K562 (cell line): ENCODE data around the gene EFCAB13. TPM values are rescaled to one million over a fixed set of nuclear protein-coding genes. Genes with fewer than 3 reads are reported as not detected.

Experiments
- ATAC-seq: fragments of 200-7000 bp; cut with Tn5 transposase; 3 replicates; pipeline ENCODE4 v1.9.1; 2020; ENCODE audit warnings: moderate library complexity
- BruUV-seq: library from RNA; stranded (reverse); fragments of 400-500 nt; replicated peaks from 2 replicates; lab custom pipeline; 2021; lab: Mats Ljungman, UMichigan
- CTCF ChIA-PET: fragments of 300-600 bp; formaldehyde crosslinking; extraction: SDS; loops from one replicate; lab custom pipeline; 2021; ENCODE audit warnings: low intra/inter-chr PET ratio; lab: Yijun Ruan, JAX
- POLR2A ChIA-PET: fragments of 300-600, 350-650 bp; sonication (Branson Sonifier 250); formaldehyde crosslinking; extraction: SDS; loops from one replicate; lab custom pipeline; 2021; ENCODE audit warnings: antibody characterized with exemption, inconsistent platforms; lab: Yijun Ruan, JAX
- DNase-seq, 4 experiments: peaks; one replicate each; pipeline versions ENCODE4 v3.0.0 to v3.0.0-alpha.2; 2011 to 2018; ENCODE audit warnings: low spot score in 3 of 4, mixed read lengths in 3 of 4; ENCODE audit errors: extremely low read depth in 1 of 4
- FAIRE-seq: peaks from 2 replicates; lab custom pipeline; 2011; peaks lifted over from hg19 to GRCh38; lab: Jason Lieb, UNC
- H2AFZ ChIP-seq: 2 replicates; pipeline ENCODE4 v1.6.0; 2011; ENCODE audit warnings: low read depth, low read length, control low read depth, inconsistent platforms
- H3K27ac ChIP-seq: fragments of 200-600 bp; 3 replicates; pipeline ENCODE4 v1.8.0; 2011; ENCODE audit warnings: low read depth, mild to moderate bottlenecking, control low read depth, inconsistent platforms, low read length, moderate library complexity, mixed read lengths; ENCODE audit errors: extremely low read depth
- H3K27me3 ChIP-seq, 2 experiments: fragments of 300-600 bp in 1 of 2; 2 replicates in 1 of 2; 3 replicates in 1 of 2; pipeline versions ENCODE4 v1.6.0 to v1.8.0; 2011; ENCODE audit warnings: inconsistent platforms in 2 of 2, low read length in 2 of 2, mild to moderate bottlenecking in 1 of 2, mixed read lengths in 1 of 2, moderate library complexity in 1 of 2; ENCODE audit not compliant: control insufficient read depth in 2 of 2, insufficient read depth in 2 of 2
- H3K36me3 ChIP-seq: fragments of 300-600 bp; 3 replicates; pipeline ENCODE4 v1.8.0; 2011; ENCODE audit warnings: mild to moderate bottlenecking, low read length, inconsistent platforms; ENCODE audit not compliant: control insufficient read depth, insufficient read depth
- H3K4me1 ChIP-seq, 2 experiments: fragments of 200-600 bp in 1 of 2; replicated peaks in 1 of 2; 2 replicates in 1 of 2; 3 replicates in 1 of 2; pipeline versions ENCODE4 v1.5.1 to v1.8.0; 2011; ENCODE audit warnings: inconsistent platforms in 2 of 2, low read length in 2 of 2, mild to moderate bottlenecking in 1 of 2, mixed read lengths in 1 of 2, moderate library complexity in 1 of 2; ENCODE audit not compliant: control insufficient read depth in 2 of 2, insufficient read depth in 2 of 2
- H3K4me2 ChIP-seq: 2 replicates; pipeline ENCODE4 v1.6.1; 2011; ENCODE audit warnings: low read length, control low read depth, inconsistent platforms, mixed read lengths; ENCODE audit not compliant: insufficient read depth
- H3K4me3 ChIP-seq: fragments of 200-600 bp; sonication (generic), shearing (Covaris generic); 2 replicates; pipeline ENCODE4 v1.5.1; 2016; ENCODE audit warnings: control low read depth, inconsistent platforms
- H3K79me2 ChIP-seq: fragments of 200-600 bp; 3 replicates; pipeline ENCODE4 v1.8.0; 2011; ENCODE audit warnings: low read length, inconsistent platforms; ENCODE audit not compliant: control insufficient read depth, insufficient read depth
- H3K9ac ChIP-seq, 2 experiments: 2 replicates each; pipeline versions ENCODE4 v1.6.0 to v1.6.1; 2011; ENCODE audit warnings: low read depth in 2 of 2, low read length in 2 of 2, control low read depth in 1 of 2, inconsistent platforms in 1 of 2, mild to moderate bottlenecking in 1 of 2, mixed read lengths in 1 of 2; ENCODE audit not compliant: insufficient read depth in 1 of 2
- H3K9me1 ChIP-seq: one replicate; pipeline ENCODE4 v1.6.0; 2011; ENCODE audit warnings: inconsistent platforms, mild to moderate bottlenecking, low read length, moderate library complexity; ENCODE audit not compliant: control insufficient read depth, insufficient read depth
- H3K9me3 ChIP-seq: replicated peaks from 2 replicates; pipeline ENCODE4 v1.5.1; 2011; ENCODE audit warnings: low read depth, low read length, inconsistent platforms; ENCODE audit not compliant: control insufficient read depth, insufficient read depth
- H4K20me1 ChIP-seq: replicated peaks from 2 replicates; pipeline ENCODE4 v1.6.1; 2011; ENCODE audit warnings: low read length, inconsistent platforms, mixed read lengths; ENCODE audit not compliant: control insufficient read depth, insufficient read depth
- DLX4 ChIP-seq: fragments of 250-450 bp; sonication (Bioruptor Pico); IDR thresholded peaks from 2 replicates; pipeline ENCODE4 v1.6.1; 2021; ENCODE audit warnings: mild to moderate bottlenecking
- GATA2 ChIP-seq: sonication (generic); formaldehyde crosslinking; IDR thresholded peaks from 2 replicates; pipeline ENCODE4 v1.4.0; 2020; ENCODE audit warnings: mild to moderate bottlenecking, missing genetic modification reagents
- PHTF2 ChIP-seq: fragments of 250-450 bp; sonication (Bioruptor Pico); IDR thresholded peaks from 2 replicates; pipeline ENCODE4 v1.5.0; 2021; ENCODE audit warnings: mild to moderate bottlenecking
- POLR3A ChIP-seq: IDR thresholded peaks from 2 replicates; pipeline ENCODE4 v1.6.1; 2011; ENCODE audit warnings: borderline replicate concordance, mild to moderate bottlenecking, moderate library complexity; ENCODE audit not compliant: insufficient read length, insufficient read depth; ENCODE audit errors: extremely low read depth
- ZNF165 ChIP-seq: fragments of 250-450 bp; sonication (Bioruptor Pico); IDR thresholded peaks from 2 replicates; pipeline ENCODE4 v1.4.0; 2020; ENCODE audit warnings: borderline replicate concordance
- WGBS: fragments of 100-300 bp; shearing (Covaris generic); methylation state at CpG from one replicate; pipeline ENCODE4 v1.1.6; 2016; ENCODE audit warnings: low coverage, mixed read lengths; ENCODE audit not compliant: insufficient coverage; ENCODE audit errors: missing lambda C conversion rate; 5-methylcytosine and 5-hydroxymethylcytosine counted together
- in situ Hi-C: fragments of 300-500 bp; cut with MboI; formaldehyde crosslinking; loops from 4 replicates; pipeline ENCODE4 v1.15.0; 2018; ENCODE audit warnings: inconsistent platforms, mixed read lengths
- intact Hi-C: fragments of 100-400 bp; cut with micrococcal nuclease; formaldehyde crosslinking; loops from 2 replicates; pipeline ENCODE4 v1.14.2; 2022
- polyA plus RNA-seq, 8 experiments: library from polyadenylated mRNA; depleted of rRNA in 4 of 8; stranded (reverse) in 5 of 8; unstranded in 3 of 8; fragments of >200 nt; fragmentation: Nextera tagmentation in 2 of 8; fragmentation: Illumina TruSeq in 1 of 8; extraction: Ambion mirVana in 2 of 8; extraction: Trizol in 1 of 8; gene quantifications; 2 replicates each; pipeline versions ENCODE4 v1.2.1 to v1.2.3, GENCODE V29; 2011 to 2014; ENCODE audit warnings: inconsistent platforms in 1 of 8, missing spikeins in 1 of 8
- total RNA-seq, 7 experiments: library from RNA; depleted of rRNA in 6 of 7; stranded (reverse); fragments of >200 nt in 6 of 7; fragmentation: Illumina TruSeq in 2 of 7; extraction: Trizol in 2 of 7; gene quantifications; 2 replicates each; pipeline versions ENCODE4 v1.2.1 to v1.2.3, GENCODE V29; 2011 to 2021; ENCODE audit warnings: low replicate concordance in 1 of 7
- TF ChIP-seq, protein P1 (sequence below): fragments of 450-650 bp; formaldehyde crosslinking; IDR thresholded peaks from 2 replicates; pipeline ENCODE4 v1.4.0; 2022; ENCODE audit warnings: missing genetic modification characterization

The EFCAB13 gene
- total and polyA plus RNA-seq, 9 of the 15 experiments (the other 6 are each of a cell fraction or from before 2014, with no cell fraction given), result 0.32 to 1.3 (median 0.95) TPM

DNA sequence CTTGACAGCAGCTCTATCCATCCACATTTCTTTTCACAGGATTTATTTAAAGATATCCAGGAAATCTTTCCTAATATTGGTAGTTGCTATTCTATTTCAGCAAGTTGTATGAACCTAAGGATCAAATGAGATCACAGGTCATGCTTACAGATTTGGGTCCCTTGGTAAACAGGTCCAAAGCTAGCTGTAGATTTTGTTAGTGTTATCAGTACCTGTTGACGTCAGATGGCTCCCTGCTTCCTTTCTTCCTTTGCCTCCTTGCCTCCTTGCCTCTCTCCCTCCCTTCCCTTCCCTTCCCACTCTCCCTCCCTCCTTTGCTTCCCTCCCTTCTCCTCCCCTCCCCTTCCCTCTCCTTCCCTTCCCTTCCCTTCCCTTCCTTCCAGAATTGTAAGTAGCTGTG lies 76.6 kb downstream of the EFCAB13 start (continued):
- TF ChIP-seq, protein P1, sequence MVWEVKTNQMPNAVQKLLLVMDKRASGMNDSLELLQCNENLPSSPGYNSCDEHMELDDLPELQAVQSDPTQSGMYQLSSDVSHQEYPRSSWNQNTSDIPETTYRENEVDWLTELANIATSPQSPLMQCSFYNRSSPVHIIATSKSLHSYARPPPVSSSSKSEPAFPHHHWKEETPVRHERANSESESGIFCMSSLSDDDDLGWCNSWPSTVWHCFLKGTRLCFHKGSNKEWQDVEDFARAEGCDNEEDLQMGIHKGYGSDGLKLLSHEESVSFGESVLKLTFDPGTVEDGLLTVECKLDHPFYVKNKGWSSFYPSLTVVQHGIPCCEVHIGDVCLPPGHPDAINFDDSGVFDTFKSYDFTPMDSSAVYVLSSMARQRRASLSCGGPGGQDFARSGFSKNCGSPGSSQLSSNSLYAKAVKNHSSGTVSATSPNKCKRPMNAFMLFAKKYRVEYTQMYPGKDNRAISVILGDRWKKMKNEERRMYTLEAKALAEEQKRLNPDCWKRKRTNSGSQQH (CRISPR knock-in tag), result no peak

DNA sequence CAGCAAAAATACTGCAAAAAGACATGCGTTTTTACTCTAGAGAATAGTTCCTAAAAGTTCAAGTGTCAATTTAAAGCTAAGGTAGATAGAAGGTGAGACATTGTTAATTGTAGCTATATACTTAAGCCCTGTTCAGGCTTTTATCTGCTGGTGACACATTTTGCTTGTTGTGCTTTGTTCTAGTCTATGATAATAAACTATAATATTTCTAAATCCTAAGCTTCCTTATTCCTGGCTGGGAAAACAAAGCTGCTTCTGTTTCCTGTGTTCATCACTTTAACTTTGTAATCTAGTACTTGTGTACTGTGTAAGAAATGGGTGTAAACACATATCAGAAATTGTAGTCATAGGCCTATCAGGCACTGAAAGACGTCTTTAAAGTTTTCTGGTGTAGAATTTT lies 77.3 kb downstream of the EFCAB13 start:
- CTCF ChIA-PET, result interaction anchor here (0.7 kb wide), 1 partner anchor 25 kb away, joined by 3 read pairs; no protein-coding TSS in a partner anchor

More for the DNA sequence above, 77.3 kb downstream of the EFCAB13 start:
- POLR2A ChIA-PET, result interaction anchor here (1.7 kb wide), 1 partner anchor 44 kb away, joined by 4 read pairs; no protein-coding TSS in a partner anchor
- Histone ChIP-seq H4K20me1 (no peaks in the 10 kb centered on the region), H3K4me3 (no peak overlapping the region), H3K4me2 (no peak overlapping the region), H3K36me3 (no peaks in the 10 kb centered on the region), H3K9ac (no peak overlapping the region), H3K9me1 (no peaks in the 10 kb centered on the region), H2AFZ (no peak overlapping the region), H3K79me2 (no peaks in the 10 kb centered on the region), H3K27ac (no peak overlapping the region), H3K9me3 (no peaks in the 10 kb centered on the region), H3K4me1 (no peaks in the 10 kb centered on the region), H3K27me3 (no peaks in the 10 kb centered on the region)
- no peak for DNase-seq
- intact Hi-C loops (no loop called here), in situ Hi-C loops (no loop called here)
- ATAC-seq, result no peak
- TF ChIP-seq GATA2 (CRISPR knock-in tag), result no peak
- TF ChIP-seq PHTF2 (CRISPR knock-in tag), result no peak
- TF ChIP-seq POLR3A, result no peak
- TF ChIP-seq ZNF165 (CRISPR knock-in tag), result no peak
- TF ChIP-seq DLX4 (CRISPR knock-in tag), result no peak
- WGBS, result 6% methylated on average over 2 of the region's 2 CpGs
- no TSS peak for BruUV-seq
- FAIRE-seq, result no peak
